ENCODE data around the gene VPS13D. TPM values are rescaled to one million over a fixed set of nuclear protein-coding genes. Genes with fewer than 3 reads are reported as not detected.

Gene VPS13D
- total and polyA plus RNA-seq, 2 donors (not counting 3 experiments of a cell fraction or from before 2014, with no cell fraction given), result 13.6 to 48.5 TPM

- ChIA-PET CTCF (no interaction called here), POLR2A (no interaction called here)
- Histone ChIP-seq H3K36me3 (ENCODE audit: control insufficient read depth in 2 of 2, extremely low read depth in 1 of 2, insufficient read depth in 2 of 2, low read length in 2 of 2) (peaks cover 0 to 14% of the 10 kb centered on the region in 2 experiments), H2AFZ (ENCODE audit: low read depth, low read length) (no peak overlapping the region), H3K4me3 (replicated peaks in 1 of 3; ENCODE audit: insufficient read depth in 1 of 3, low read depth in 1 of 3, low read length in 3 of 3) (no peak overlapping the region), H4K20me1 (replicated peaks; ENCODE audit: control insufficient read depth, extremely low read depth, insufficient read depth, low read length) (no peaks in the 10 kb centered on the region), H3K4me1 (ENCODE audit: control insufficient read depth, extremely low read depth, insufficient read depth, low read length) (peaks cover 11% of the 10 kb centered on the region), H3K9me3 (replicated peaks; ENCODE audit: control insufficient read depth, insufficient read depth, low read length) (no peaks in the 10 kb centered on the region), H3K27ac (ENCODE audit: insufficient read depth, low read depth, low read length) (no peak overlapping the region), H3K27me3 (ENCODE audit: control insufficient read depth in 2 of 2, insufficient read depth in 2 of 2, low read length in 2 of 2) (no peaks in the 10 kb centered on the region), H3K9me1 (replicated peaks; ENCODE audit: control insufficient read depth, extremely low read depth, insufficient read depth, low read length) (no peaks in the 10 kb centered on the region), H3K9ac (replicated peaks; ENCODE audit: extremely low read depth, insufficient read depth, low read length) (no peak overlapping the region), H3K79me2 (ENCODE audit: control insufficient read depth, insufficient read depth, low read length) (no peaks in the 10 kb centered on the region), H3K4me2 (ENCODE audit: insufficient read depth, low read length) (no peak overlapping the region)
- no peak for DNase-seq (ENCODE audit: low read depth, low spot score)
- TF ChIP-seq FOS (IDR thresholded peaks at IDR 0.05; ENCODE audit: borderline replicate concordance, insufficient read depth, low read length) (no peak), MYC (IDR thresholded peaks at IDR 0.05; ENCODE audit: low read depth, low read length) (no peak)
- no TSS peak for BruUV-seq (replicated peaks)
- dilution Hi-C loops (cut with MboI; ENCODE audit: extremely low pct_ligation_motif_present, low sequenced_read_pairs), result no loop called here
- FAIRE-seq, result no peak
- intact Hi-C loops (cut with micrococcal nuclease), result loop anchor here (10.0 kb wide), 1 partner anchor 115 kb away; no protein-coding TSS in a partner anchor
Observed at GRCh38 chr1:12400027-12400693, 170.3 kb downstream of the VPS13D start.

DNA sequence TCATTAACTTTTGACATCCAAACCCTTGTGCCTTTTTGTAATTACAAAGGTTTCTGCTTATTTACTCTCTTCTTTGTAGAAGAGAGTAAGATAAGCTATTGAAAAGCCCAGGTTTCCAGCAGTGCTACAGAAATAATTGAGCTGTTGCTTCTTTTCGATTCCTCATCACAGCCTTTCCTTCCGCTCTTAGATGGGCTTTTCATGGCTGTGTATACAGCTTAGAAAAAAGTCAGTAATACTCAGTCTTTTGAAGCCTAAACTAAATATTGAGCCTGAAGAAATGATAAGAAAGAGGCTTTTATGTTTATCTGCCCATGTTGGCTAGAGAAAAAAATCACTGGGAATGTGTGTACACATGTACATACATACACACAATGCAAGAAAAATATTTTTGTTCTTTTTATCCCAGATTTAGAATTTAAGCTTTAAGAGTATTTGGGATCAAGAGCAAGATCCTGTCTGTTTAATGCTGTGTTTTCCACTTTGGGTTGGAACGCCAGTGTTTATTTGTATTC is 172.4 kb downstream of the VPS13D start:
- Histone ChIP-seq H3K4me1 (ENCODE audit: control insufficient read depth, extremely low read depth, insufficient read depth, low read length) (peaks cover 31% of the 10 kb centered on the region), H3K9me3 (replicated peaks; ENCODE audit: control insufficient read depth, insufficient read depth, low read length) (no peaks in the 10 kb centered on the region), H3K27me3 (ENCODE audit: control insufficient read depth in 2 of 2, insufficient read depth in 2 of 2, low read length in 2 of 2) (no peaks in the 10 kb centered on the region), H3K79me2 (ENCODE audit: control insufficient read depth, insufficient read depth, low read length) (no peaks in the 10 kb centered on the region), H2AFZ (ENCODE audit: low read depth, low read length) (no peak overlapping the region), H3K4me2 (ENCODE audit: insufficient read depth, low read length) (no peak overlapping the region), H4K20me1 (replicated peaks; ENCODE audit: control insufficient read depth, extremely low read depth, insufficient read depth, low read length) (no peaks in the 10 kb centered on the region), H3K36me3 (ENCODE audit: control insufficient read depth in 2 of 2, extremely low read depth in 1 of 2, insufficient read depth in 2 of 2, low read length in 2 of 2) (peaks cover 0 to 14% of the 10 kb centered on the region in 2 experiments), H3K4me3 (replicated peaks in 1 of 3; ENCODE audit: insufficient read depth in 1 of 3, low read depth in 1 of 3, low read length in 3 of 3) (no peak overlapping the region), H3K9me1 (replicated peaks; ENCODE audit: control insufficient read depth, extremely low read depth, insufficient read depth, low read length) (no peaks in the 10 kb centered on the region), H3K9ac (replicated peaks; ENCODE audit: extremely low read depth, insufficient read depth, low read length) (no peak overlapping the region), H3K27ac (ENCODE audit: insufficient read depth, low read depth, low read length) (no peak overlapping the region)
- no peak for FAIRE-seq
- DNase-seq (ENCODE audit: low read depth, low spot score), result no peak
- dilution Hi-C loops (cut with MboI; ENCODE audit: extremely low pct_ligation_motif_present, low sequenced_read_pairs), result no loop called here
- POLR2A ChIA-PET, result no interaction called here
- BruUV-seq (replicated peaks), result no TSS peak
- intact Hi-C loops (cut with micrococcal nuclease), result loop anchor here (10.0 kb wide), 1 partner anchor 113 kb away; no protein-coding TSS in a partner anchor
- CTCF ChIA-PET, result interaction anchor here (1.1 to 1.5 kb wide), 4 partner anchors 13 to 257 kb away, joined by 3 to 6 read pairs (median 4); no protein-coding TSS in a partner anchor
- no peak for TF ChIP-seq FOS (IDR thresholded peaks at IDR 0.05; ENCODE audit: borderline replicate concordance, insufficient read depth, low read length)
- no peak for TF ChIP-seq MAX (IDR thresholded peaks at IDR 0.05; ENCODE audit: insufficient read depth, insufficient read length)
- no peak for TF ChIP-seq CTCF (IDR thresholded peaks at IDR 0.05; ENCODE audit: extremely low read depth in 1 of 2, insufficient read depth in 1 of 2, low read depth in 1 of 2, low read length in 2 of 2)
- TF ChIP-seq EZH2 (IDR thresholded peaks at IDR 0.05; ENCODE audit: borderline replicate concordance, low read depth, low read length, severe bottlenecking), result no peak
- no peak for TF ChIP-seq GATA2 (IDR thresholded peaks at IDR 0.05; ENCODE audit: insufficient read depth, insufficient read length, low read depth, low read length)
- no peak for TF ChIP-seq POLR2AphosphoS5 (IDR thresholded peaks at IDR 0.05; ENCODE audit: insufficient read depth, low read depth, low read length)
- TF ChIP-seq JUN (IDR thresholded peaks at IDR 0.05; ENCODE audit: borderline replicate concordance, insufficient read depth, insufficient read length, low read depth), result no peak
- no peak for TF ChIP-seq MYC (IDR thresholded peaks at IDR 0.05; ENCODE audit: low read depth, low read length)
- no peak for TF ChIP-seq POLR2A (IDR thresholded peaks at IDR 0.05; ENCODE audit: low read depth, low read length)

All from endothelial cell of umbilical vein (primary cell).